NT2/D1 (cell line): ENCODE measurements around the gene CLCF1.

Experiments used
- YY1 ChIP-seq: IDR thresholded peaks from 2 replicates; pipeline ENCODE4 v1.6.1; 2011; ENCODE audit not compliant: insufficient read length, insufficient read depth
- ZNF274 ChIP-seq: IDR thresholded peaks from 2 replicates; pipeline ENCODE4 v1.6.1; 2011; ENCODE audit warnings: mild to moderate bottlenecking, low read depth, low read length

- no peak for TF ChIP-seq ZNF274
- TF ChIP-seq YY1 = no peak
Measured at GRCh38 chr11:67353317-67354074, 19.9 kb downstream of the CLCF1 start, which contains the start of gene POLD4.
